Gastrocnemius medialis (tissue), 4 donors: Measurements from ENCODE around the gene LUZP2.

Experiments
- POLR2A ChIP-seq, 2 donors: fragments of 450-650 bp; IDR thresholded peaks; one replicate each; pipeline ENCODE4 v1.6.1; 2017; ENCODE audit warnings: antibody characterized with exemption in 2 of 2, mild to moderate bottlenecking in 2 of 2, moderate library complexity in 2 of 2
- TF ChIP-seq, protein P1 (sequence below), 5 experiments: fragments of 450-650 bp in 3 of 5; fragments of 200-600 bp in 2 of 5; sonication (generic) in 2 of 5; IDR thresholded peaks in 4 of 5; conservative IDR thresholded peaks in 1 of 5; 1 replicate in 4 of 5; 2 replicates in 1 of 5; pipeline ENCODE4 v1.5.1; 2016 to 2019; ENCODE audit warnings: antibody characterized with exemption in 5 of 5, mild to moderate bottlenecking in 3 of 5, moderate library complexity in 3 of 5

DNA sequence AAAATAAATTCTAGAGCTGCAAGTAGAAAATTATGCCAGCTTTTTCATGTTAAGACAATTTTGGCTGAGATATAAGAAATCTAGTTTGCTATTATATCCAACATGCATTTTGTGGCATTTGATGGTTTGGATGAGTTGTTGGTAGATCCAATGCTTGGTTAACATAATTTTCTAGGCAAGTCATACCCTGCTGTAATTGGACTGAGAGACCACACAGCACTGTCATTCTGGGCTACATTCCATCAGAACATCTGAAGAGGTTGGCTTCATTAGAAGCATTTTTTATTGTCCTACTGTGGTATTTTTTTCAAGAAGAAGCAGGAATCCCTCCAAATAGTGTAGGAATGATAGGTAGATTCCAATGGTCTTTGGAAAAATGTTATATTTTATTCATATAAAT is 561.0 kb downstream of the LUZP2 start:
- TF ChIP-seq, protein P1, sequence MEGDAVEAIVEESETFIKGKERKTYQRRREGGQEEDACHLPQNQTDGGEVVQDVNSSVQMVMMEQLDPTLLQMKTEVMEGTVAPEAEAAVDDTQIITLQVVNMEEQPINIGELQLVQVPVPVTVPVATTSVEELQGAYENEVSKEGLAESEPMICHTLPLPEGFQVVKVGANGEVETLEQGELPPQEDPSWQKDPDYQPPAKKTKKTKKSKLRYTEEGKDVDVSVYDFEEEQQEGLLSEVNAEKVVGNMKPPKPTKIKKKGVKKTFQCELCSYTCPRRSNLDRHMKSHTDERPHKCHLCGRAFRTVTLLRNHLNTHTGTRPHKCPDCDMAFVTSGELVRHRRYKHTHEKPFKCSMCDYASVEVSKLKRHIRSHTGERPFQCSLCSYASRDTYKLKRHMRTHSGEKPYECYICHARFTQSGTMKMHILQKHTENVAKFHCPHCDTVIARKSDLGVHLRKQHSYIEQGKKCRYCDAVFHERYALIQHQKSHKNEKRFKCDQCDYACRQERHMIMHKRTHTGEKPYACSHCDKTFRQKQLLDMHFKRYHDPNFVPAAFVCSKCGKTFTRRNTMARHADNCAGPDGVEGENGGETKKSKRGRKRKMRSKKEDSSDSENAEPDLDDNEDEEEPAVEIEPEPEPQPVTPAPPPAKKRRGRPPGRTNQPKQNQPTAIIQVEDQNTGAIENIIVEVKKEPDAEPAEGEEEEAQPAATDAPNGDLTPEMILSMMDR (IDR thresholded peaks at IDR 0.05 in 4 of 5, conservative IDR thresholded peaks at IDR 0.05 in 1 of 5): no peak
- no peak for TF ChIP-seq POLR2A (IDR thresholded peaks at IDR 0.05)
